Liver (tissue), 9 donors: ENCODE data around the gene SMOC2. TPM values are rescaled to one million over a fixed set of nuclear protein-coding genes. Genes with fewer than 3 reads are reported as not detected.

Experiments used
- DNase-seq: peaks from one replicate; pipeline ENCODE4 v3.0.0-alpha.2; 2017; ENCODE audit warnings: low spot score
- H3K27ac ChIP-seq, 2 donors: one replicate each; pipeline ENCODE4 v1.7.0; 2013; ENCODE audit warnings: inconsistent platforms in 2 of 2, low read length in 2 of 2, control low read depth in 1 of 2, low read depth in 1 of 2, mild to moderate bottlenecking in 1 of 2
- H3K27me3 ChIP-seq, 4 donors: one replicate each; pipeline versions ENCODE4 v1.6.1 to v1.7.0; 2013; ENCODE audit warnings: low read length in 3 of 4, inconsistent platforms in 1 of 4, mild to moderate bottlenecking in 1 of 4, moderate library complexity in 1 of 4; ENCODE audit not compliant: control insufficient read depth in 4 of 4, insufficient read depth in 4 of 4
- H3K36me3 ChIP-seq, 4 donors: one replicate each; pipeline versions ENCODE4 v1.6.1 to v1.7.0; 2013; ENCODE audit warnings: low read length in 3 of 4, mild to moderate bottlenecking in 3 of 4, low read depth in 1 of 4, moderate library complexity in 1 of 4; ENCODE audit not compliant: control insufficient read depth in 4 of 4, insufficient read depth in 3 of 4
- H3K4me1 ChIP-seq, 4 donors: one replicate each; pipeline versions ENCODE4 v1.6.1 to v1.7.0; 2013; ENCODE audit warnings: low read length in 3 of 4, mild to moderate bottlenecking in 3 of 4, moderate library complexity in 1 of 4; ENCODE audit not compliant: control insufficient read depth in 4 of 4, insufficient read depth in 4 of 4
- H3K4me3 ChIP-seq, 3 donors: one replicate each; pipeline versions ENCODE4 v1.6.1 to v1.7.0; 2013; ENCODE audit warnings: low read length in 3 of 3, control low read depth in 1 of 3, low read depth in 1 of 3, mild to moderate bottlenecking in 1 of 3
- H3K9ac ChIP-seq, 2 donors: one replicate each; pipeline ENCODE4 v1.7.0; 2013; ENCODE audit warnings: low read length in 2 of 2, mild to moderate bottlenecking in 2 of 2, moderate library complexity in 2 of 2, control low read depth in 1 of 2, low read depth in 1 of 2
- H3K9me3 ChIP-seq, 4 donors: one replicate each; pipeline versions ENCODE4 v1.6.1 to v1.7.0; 2013; ENCODE audit warnings: low read length in 3 of 4; ENCODE audit not compliant: control insufficient read depth in 4 of 4
- EGR1 ChIP-seq, 2 donors: IDR thresholded peaks; 2 replicates each; pipeline ENCODE4 v1.6.1; 2016 to 2018; ENCODE audit warnings: antibody characterized with exemption in 2 of 2, low read depth in 2 of 2
- GABPA ChIP-seq, 2 donors: IDR thresholded peaks in 1 of 2; conservative IDR thresholded peaks in 1 of 2; 2 replicates each; pipeline ENCODE4 v1.6.1; 2016; ENCODE audit warnings: antibody characterized with exemption in 2 of 2, mild to moderate bottlenecking in 1 of 2, moderate library complexity in 1 of 2
- JUND ChIP-seq, 2 donors: IDR thresholded peaks; 2 replicates each; pipeline ENCODE4 v1.6.1; 2016; ENCODE audit warnings: antibody characterized with exemption in 2 of 2
- RAD21 ChIP-seq, 2 donors: IDR thresholded peaks; 2 replicates each; pipeline ENCODE4 v1.6.1; 2016; ENCODE audit warnings: antibody characterized with exemption in 2 of 2, mild to moderate bottlenecking in 2 of 2
- RXRA ChIP-seq, 2 donors: IDR thresholded peaks; 2 replicates each; pipeline ENCODE4 v1.6.1; 2017 to 2018; ENCODE audit warnings: antibody characterized with exemption in 2 of 2, mild to moderate bottlenecking in 1 of 2
- TAF1 ChIP-seq: conservative IDR thresholded peaks from 2 replicates; pipeline ENCODE4 v1.6.1; 2016; ENCODE audit warnings: antibody characterized with exemption, mild to moderate bottlenecking
- YY1 ChIP-seq: IDR thresholded peaks from 2 replicates; pipeline ENCODE4 v1.6.1; 2016; ENCODE audit warnings: antibody characterized with exemption, mild to moderate bottlenecking
- WGBS: extraction: QIAGEN DNeasy Blood & Tissue Kit; methylation state at CpG from one replicate; pipeline ENCODE4 v1.1.7; 2013; 5-methylcytosine and 5-hydroxymethylcytosine counted together
- polyA plus RNA-seq, 2 donors: library from polyadenylated mRNA; stranded (reverse) in 1 of 2; unstranded in 1 of 2; fragments of 200-250 nt in 1 of 2; fragments of >200 nt in 1 of 2; fragmentation: Nextera tagmentation in 1 of 2; extraction: Ambion mirVana in 1 of 2; gene quantifications; one replicate each; pipeline versions ENCODE4 v1.2.1 to v1.2.3, GENCODE V29; 2013 to 2015
- total RNA-seq, 2 donors: library from RNA; depleted of rRNA; stranded (reverse); fragments of >200 nt; gene quantifications; one replicate each; pipeline ENCODE4 v1.2.3, GENCODE V29; 2014
- TF ChIP-seq, protein P1 (sequence below): IDR thresholded peaks from 2 replicates; pipeline ENCODE4 v1.6.1; 2016; ENCODE audit warnings: antibody characterized with exemption, mild to moderate bottlenecking
- TF ChIP-seq, protein P2 (sequence below): IDR thresholded peaks from 2 replicates; pipeline ENCODE4 v1.6.1; 2016; ENCODE audit warnings: antibody characterized with exemption
- TF ChIP-seq, protein P3 (sequence below): fragments of 150-350 bp; IDR thresholded peaks from 2 replicates; pipeline ENCODE4 v1.5.1; 2017; ENCODE audit warnings: improper control_type of control experiment, low read depth, low read length; ENCODE audit not compliant: missing input control
- TF ChIP-seq, protein P4 (sequence below): IDR thresholded peaks from 2 replicates; pipeline ENCODE4 v1.6.1; 2016; ENCODE audit warnings: antibody characterized with exemption
- donor health status: healthy.
- donor health status: healthy.
- donor health status: healthy.
- donor health status: healthy.
- donor health status: healthy.

The SMOC2 gene
- total and polyA plus RNA-seq, 4 donors: 0.23 to 1.9 (median 1.1) TPM

DNA sequence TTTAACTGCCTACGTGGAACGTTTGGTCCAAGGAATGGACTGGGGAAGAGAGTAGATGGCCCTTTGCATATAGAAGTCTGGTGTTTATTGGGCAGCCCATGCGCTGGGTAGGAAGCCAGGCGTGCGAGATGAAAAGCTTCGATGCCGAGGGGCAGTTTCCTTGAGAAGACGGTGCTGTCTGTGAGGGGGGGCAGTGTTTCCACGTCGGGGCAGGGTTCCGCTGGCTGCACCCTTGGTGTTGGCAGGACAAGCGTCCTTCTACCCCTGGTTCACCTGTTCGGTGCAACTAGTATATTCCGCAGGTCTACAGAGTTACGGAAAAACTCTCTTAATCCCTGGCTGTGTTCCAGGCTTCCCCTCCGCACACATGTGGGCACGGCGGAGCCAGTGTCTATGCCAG lies 88.2 kb downstream of the SMOC2 start (continued):
- TF ChIP-seq, protein P1, sequence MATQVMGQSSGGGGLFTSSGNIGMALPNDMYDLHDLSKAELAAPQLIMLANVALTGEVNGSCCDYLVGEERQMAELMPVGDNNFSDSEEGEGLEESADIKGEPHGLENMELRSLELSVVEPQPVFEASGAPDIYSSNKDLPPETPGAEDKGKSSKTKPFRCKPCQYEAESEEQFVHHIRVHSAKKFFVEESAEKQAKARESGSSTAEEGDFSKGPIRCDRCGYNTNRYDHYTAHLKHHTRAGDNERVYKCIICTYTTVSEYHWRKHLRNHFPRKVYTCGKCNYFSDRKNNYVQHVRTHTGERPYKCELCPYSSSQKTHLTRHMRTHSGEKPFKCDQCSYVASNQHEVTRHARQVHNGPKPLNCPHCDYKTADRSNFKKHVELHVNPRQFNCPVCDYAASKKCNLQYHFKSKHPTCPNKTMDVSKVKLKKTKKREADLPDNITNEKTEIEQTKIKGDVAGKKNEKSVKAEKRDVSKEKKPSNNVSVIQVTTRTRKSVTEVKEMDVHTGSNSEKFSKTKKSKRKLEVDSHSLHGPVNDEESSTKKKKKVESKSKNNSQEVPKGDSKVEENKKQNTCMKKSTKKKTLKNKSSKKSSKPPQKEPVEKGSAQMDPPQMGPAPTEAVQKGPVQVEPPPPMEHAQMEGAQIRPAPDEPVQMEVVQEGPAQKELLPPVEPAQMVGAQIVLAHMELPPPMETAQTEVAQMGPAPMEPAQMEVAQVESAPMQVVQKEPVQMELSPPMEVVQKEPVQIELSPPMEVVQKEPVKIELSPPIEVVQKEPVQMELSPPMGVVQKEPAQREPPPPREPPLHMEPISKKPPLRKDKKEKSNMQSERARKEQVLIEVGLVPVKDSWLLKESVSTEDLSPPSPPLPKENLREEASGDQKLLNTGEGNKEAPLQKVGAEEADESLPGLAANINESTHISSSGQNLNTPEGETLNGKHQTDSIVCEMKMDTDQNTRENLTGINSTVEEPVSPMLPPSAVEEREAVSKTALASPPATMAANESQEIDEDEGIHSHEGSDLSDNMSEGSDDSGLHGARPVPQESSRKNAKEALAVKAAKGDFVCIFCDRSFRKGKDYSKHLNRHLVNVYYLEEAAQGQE: no peak

DNA sequence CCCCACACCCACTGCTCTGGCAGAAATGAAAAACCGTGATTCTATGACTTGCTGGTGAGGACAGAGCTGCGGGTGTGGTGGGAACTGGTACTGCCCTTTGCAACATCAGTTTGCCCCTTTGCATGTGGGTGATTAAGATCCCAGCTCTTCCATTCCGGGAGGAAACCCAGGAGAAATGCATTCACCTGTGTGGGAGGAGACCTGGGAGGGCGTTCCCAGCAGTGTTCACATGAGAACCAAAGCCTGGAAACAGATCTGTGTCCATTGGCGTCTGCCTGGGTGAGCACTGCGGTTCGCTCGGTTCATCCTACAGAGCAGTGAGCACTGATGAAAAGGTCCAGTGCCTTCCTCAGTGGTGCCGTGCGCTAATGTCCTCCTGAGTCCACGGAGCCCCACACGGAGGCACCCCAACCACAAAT lies 89.7 kb downstream of the SMOC2 start:
- TF ChIP-seq YY1 (no peak), JUND (IDR thresholded peaks at IDR 0.05) (no peak), GABPA (IDR thresholded peaks at IDR 0.05 in 1 of 2, conservative IDR thresholded peaks at IDR 0.05 in 1 of 2) (no peak), RXRA (IDR thresholded peaks at IDR 0.05) (no peak)
- TF ChIP-seq, protein P2, sequence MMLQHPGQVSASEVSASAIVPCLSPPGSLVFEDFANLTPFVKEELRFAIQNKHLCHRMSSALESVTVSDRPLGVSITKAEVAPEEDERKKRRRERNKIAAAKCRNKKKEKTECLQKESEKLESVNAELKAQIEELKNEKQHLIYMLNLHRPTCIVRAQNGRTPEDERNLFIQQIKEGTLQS: no peak
- TF ChIP-seq, protein P3, sequence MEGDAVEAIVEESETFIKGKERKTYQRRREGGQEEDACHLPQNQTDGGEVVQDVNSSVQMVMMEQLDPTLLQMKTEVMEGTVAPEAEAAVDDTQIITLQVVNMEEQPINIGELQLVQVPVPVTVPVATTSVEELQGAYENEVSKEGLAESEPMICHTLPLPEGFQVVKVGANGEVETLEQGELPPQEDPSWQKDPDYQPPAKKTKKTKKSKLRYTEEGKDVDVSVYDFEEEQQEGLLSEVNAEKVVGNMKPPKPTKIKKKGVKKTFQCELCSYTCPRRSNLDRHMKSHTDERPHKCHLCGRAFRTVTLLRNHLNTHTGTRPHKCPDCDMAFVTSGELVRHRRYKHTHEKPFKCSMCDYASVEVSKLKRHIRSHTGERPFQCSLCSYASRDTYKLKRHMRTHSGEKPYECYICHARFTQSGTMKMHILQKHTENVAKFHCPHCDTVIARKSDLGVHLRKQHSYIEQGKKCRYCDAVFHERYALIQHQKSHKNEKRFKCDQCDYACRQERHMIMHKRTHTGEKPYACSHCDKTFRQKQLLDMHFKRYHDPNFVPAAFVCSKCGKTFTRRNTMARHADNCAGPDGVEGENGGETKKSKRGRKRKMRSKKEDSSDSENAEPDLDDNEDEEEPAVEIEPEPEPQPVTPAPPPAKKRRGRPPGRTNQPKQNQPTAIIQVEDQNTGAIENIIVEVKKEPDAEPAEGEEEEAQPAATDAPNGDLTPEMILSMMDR: no peak
- TF ChIP-seq, protein P1: no peak
- WGBS: 74% methylated on average over 12 of the region's 12 CpGs
- Histone ChIP-seq H3K9ac (no peak overlapping the region), H3K27ac (no peak overlapping the region), H3K27me3 (peaks cover 0 to 5% (median 0%) of the 10 kb centered on the region in 4 donors), H3K36me3 (no peaks in the 10 kb centered on the region), H3K4me3 (no peak overlapping the region), H3K4me1 (peaks cover 0 to 3% (median 2%) of the 10 kb centered on the region in 4 donors), H3K9me3 (no peaks in the 10 kb centered on the region)
- DNase-seq: no peak

DNA sequence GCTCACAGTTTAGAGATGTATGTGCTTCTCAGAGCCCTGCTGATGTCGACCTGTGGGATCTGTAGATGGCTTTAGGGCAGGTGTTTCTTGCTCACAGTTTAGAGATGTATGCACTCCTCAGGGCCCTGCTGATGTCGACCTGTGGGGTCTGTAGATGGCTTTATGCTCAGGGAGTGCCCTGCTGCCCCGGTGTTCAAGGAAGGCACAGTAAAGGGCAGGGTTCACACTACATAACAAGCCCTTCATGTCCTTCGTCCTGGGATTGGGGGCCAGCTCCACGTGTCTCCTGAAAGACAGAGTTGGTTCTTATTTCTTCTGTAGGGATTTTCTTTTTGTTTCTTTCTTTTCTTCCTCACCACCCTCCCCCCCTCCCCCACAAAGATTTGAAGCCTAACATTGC lies 91.1 kb downstream of the SMOC2 start:
- 71% methylated on average over 5 of the region's 5 CpGs for WGBS
- Histone ChIP-seq H3K9ac (no peak overlapping the region), H3K4me1 (peaks cover 0 to under 1% (median under 1%) of the 10 kb centered on the region in 4 donors), H3K36me3 (no peaks in the 10 kb centered on the region), H3K9me3 (no peaks in the 10 kb centered on the region), H3K27ac (no peak overlapping the region), H3K27me3 (peaks cover 0 to 5% (median 0%) of the 10 kb centered on the region in 4 donors), H3K4me3 (no peak overlapping the region)
- DNase-seq: no peak
- TF ChIP-seq, protein P1: no peak
- TF ChIP-seq GABPA (IDR thresholded peaks at IDR 0.05 in 1 of 2, conservative IDR thresholded peaks at IDR 0.05 in 1 of 2) (no peak), RXRA (IDR thresholded peaks at IDR 0.05) (no peak), RAD21 (IDR thresholded peaks at IDR 0.05) (no peak), TAF1 (no peak), EGR1 (IDR thresholded peaks at IDR 0.05; ENCODE audit: low read depth in 2 of 2) (no peak), YY1 (no peak)
- TF ChIP-seq, protein P4, sequence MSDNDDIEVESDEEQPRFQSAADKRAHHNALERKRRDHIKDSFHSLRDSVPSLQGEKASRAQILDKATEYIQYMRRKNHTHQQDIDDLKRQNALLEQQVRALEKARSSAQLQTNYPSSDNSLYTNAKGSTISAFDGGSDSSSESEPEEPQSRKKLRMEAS: no peak
- TF ChIP-seq, protein P2: no peak
- TF ChIP-seq, protein P3: no peak
